ENCODE measurements around the gene SMIM3.

Gene SMIM3

GRCh38 chr5:150758531-150759333 lies 19.8 kb upstream of the SMIM3 start, which contains the start of gene DCTN4:
Gene DCTN4, minus strand, starts transcription at chr5:150759017. Its CDS starts 24 bp downstream, at chr5:150758993.
- H3K27me3 Mint-ChIP-seq: no peaks in the 10 kb centered on the region
- H3K27ac Mint-ChIP-seq: no peak within 1 kb of the TSS
- H3K4me1 Mint-ChIP-seq: peaks cover 39% of the 10 kb centered on the region
- peaks cover 20% of the 10 kb centered on the region for H3K36me3 Mint-ChIP-seq
- H3K4me3 Mint-ChIP-seq: no peak within 1 kb of the TSS
- no peaks in the 10 kb centered on the region for H3K9me3 Mint-ChIP-seq

GRCh38 chr5:150759334-150759583 lies 19.3 kb upstream of the SMIM3 start:
- Mint-ChIP-seq H3K9me3 (no peaks in the 10 kb centered on the region), H3K36me3 (peaks cover 17% of the 10 kb centered on the region), H3K4me1 (peaks cover 34% of the 10 kb centered on the region), H3K27ac (no peak overlapping the region), H3K4me3 (no peak overlapping the region), H3K27me3 (no peaks in the 10 kb centered on the region)

GRCh38 chr5:150762211-150762610 lies 16.3 kb upstream of the SMIM3 start:
- no peaks in the 10 kb centered on the region for H3K27me3 Mint-ChIP-seq
- H3K9me3 Mint-ChIP-seq: no peaks in the 10 kb centered on the region
- peaks cover 2% of the 10 kb centered on the region for H3K36me3 Mint-ChIP-seq
- peaks cover 9% of the 10 kb centered on the region for H3K4me1 Mint-ChIP-seq
- no peak overlapping the region for H3K4me3 Mint-ChIP-seq
- no peak overlapping the region for H3K27ac Mint-ChIP-seq

GRCh38 chr5:150763023-150763769 lies 15.4 kb upstream of the SMIM3 start:
- Mint-ChIP-seq H3K9me3 (no peaks in the 10 kb centered on the region), H3K4me3 (no peak overlapping the region), H3K27ac (no peak overlapping the region), H3K27me3 (no peaks in the 10 kb centered on the region), H3K4me1 (peaks cover 6% of the 10 kb centered on the region), H3K36me3 (no peaks in the 10 kb centered on the region)

- Mint-ChIP-seq H3K4me1 (peaks cover under 1% of the 10 kb centered on the region), H3K27ac (peak overlapping the region; percentile 25), H3K4me3 (no peak overlapping the region), H3K9me3 (no peaks in the 10 kb centered on the region), H3K36me3 (no peaks in the 10 kb centered on the region), H3K27me3 (no peaks in the 10 kb centered on the region)
Measured at GRCh38 chr5:150764530-150764929, 14.0 kb upstream of the SMIM3 start.

GRCh38 chr5:150765011-150765798 lies 13.4 kb upstream of the SMIM3 start:
- Mint-ChIP-seq H3K27ac (no peak overlapping the region), H3K9me3 (no peaks in the 10 kb centered on the region), H3K27me3 (no peaks in the 10 kb centered on the region), H3K36me3 (no peaks in the 10 kb centered on the region), H3K4me3 (no peak overlapping the region), H3K4me1 (no peaks in the 10 kb centered on the region)

GRCh38 chr5:150765799-150766169 lies 12.8 kb upstream of the SMIM3 start:
- H3K27me3 Mint-ChIP-seq: no peaks in the 10 kb centered on the region
- no peaks in the 10 kb centered on the region for H3K4me1 Mint-ChIP-seq
- H3K9me3 Mint-ChIP-seq: no peaks in the 10 kb centered on the region
- no peak overlapping the region for H3K4me3 Mint-ChIP-seq
- no peak overlapping the region for H3K27ac Mint-ChIP-seq
- H3K36me3 Mint-ChIP-seq: no peaks in the 10 kb centered on the region

GRCh38 chr5:150766251-150766650 lies 12.3 kb upstream of the SMIM3 start:
- no peaks in the 10 kb centered on the region for H3K27me3 Mint-ChIP-seq
- no peaks in the 10 kb centered on the region for H3K36me3 Mint-ChIP-seq
- no peak overlapping the region for H3K4me3 Mint-ChIP-seq
- no peak overlapping the region for H3K27ac Mint-ChIP-seq
- H3K9me3 Mint-ChIP-seq: no peaks in the 10 kb centered on the region
- H3K4me1 Mint-ChIP-seq: no peaks in the 10 kb centered on the region

GRCh38 chr5:150771034-150771795 lies 7.3 kb upstream of the SMIM3 start:
- Mint-ChIP-seq H3K4me3 (no peak overlapping the region), H3K9me3 (no peaks in the 10 kb centered on the region), H3K27me3 (peaks cover 3% of the 10 kb centered on the region), H3K27ac (no peak overlapping the region), H3K36me3 (no peaks in the 10 kb centered on the region), H3K4me1 (no peaks in the 10 kb centered on the region)

- H3K4me1 Mint-ChIP-seq: peaks cover 12% of the 10 kb centered on the region
- no peak overlapping the region for H3K27ac Mint-ChIP-seq
- no peaks in the 10 kb centered on the region for H3K36me3 Mint-ChIP-seq
- H3K9me3 Mint-ChIP-seq: no peaks in the 10 kb centered on the region
- peaks cover 3% of the 10 kb centered on the region for H3K27me3 Mint-ChIP-seq
- no peak overlapping the region for H3K4me3 Mint-ChIP-seq
Measured at GRCh38 chr5:150774145-150774544, 4.4 kb upstream of the SMIM3 start.

GRCh38 chr5:150777685-150778084 lies 872 bp upstream of the SMIM3 start:
- peak overlapping the region; percentile 96 for H3K4me3 Mint-ChIP-seq
- H3K27me3 Mint-ChIP-seq: peaks cover 3% of the 10 kb centered on the region
- peaks cover 48% of the 10 kb centered on the region for H3K4me1 Mint-ChIP-seq
- H3K27ac Mint-ChIP-seq: peak overlapping the region; percentile 5
- H3K9me3 Mint-ChIP-seq: no peaks in the 10 kb centered on the region
- H3K36me3 Mint-ChIP-seq: no peaks in the 10 kb centered on the region

- H3K4me1 Mint-ChIP-seq: peaks cover 52% of the 10 kb centered on the region
- peak overlapping the region; percentile 55 for H3K27ac Mint-ChIP-seq
- peaks cover 3% of the 10 kb centered on the region for H3K27me3 Mint-ChIP-seq
- no peaks in the 10 kb centered on the region for H3K36me3 Mint-ChIP-seq
- no peaks in the 10 kb centered on the region for H3K9me3 Mint-ChIP-seq
- peak overlapping the region; percentile 96 for H3K4me3 Mint-ChIP-seq
Measured at GRCh38 chr5:150778088-150778516, 455 bp upstream of the SMIM3 start.

GRCh38 chr5:150779397-150780186 lies 1.0 kb downstream of the SMIM3 start:
- Mint-ChIP-seq H3K4me1 (peaks cover 65% of the 10 kb centered on the region), H3K4me3 (peak overlapping the region; percentile 96), H3K9me3 (no peaks in the 10 kb centered on the region), H3K36me3 (no peaks in the 10 kb centered on the region), H3K27ac (no peak overlapping the region), H3K27me3 (peaks cover 3% of the 10 kb centered on the region)

- peaks cover 70% of the 10 kb centered on the region for H3K4me1 Mint-ChIP-seq
Measured at GRCh38 chr5:150780187-150780692, 1.7 kb downstream of the SMIM3 start.

More at GRCh38 chr5:150780187-150780692, 1.7 kb downstream of the SMIM3 start:
- H3K27ac Mint-ChIP-seq: peak overlapping the region; percentile 6
- H3K36me3 Mint-ChIP-seq: peaks cover 1% of the 10 kb centered on the region
- peaks cover 3% of the 10 kb centered on the region for H3K27me3 Mint-ChIP-seq
- no peaks in the 10 kb centered on the region for H3K9me3 Mint-ChIP-seq
- H3K4me3 Mint-ChIP-seq: peak overlapping the region; percentile 49
